Neural cell (in vitro differentiated cells): ENCODE results near the gene NGFR. TPM values are rescaled to one million over a fixed set of nuclear protein-coding genes. Genes with fewer than 3 reads are reported as not detected.

Source experiments
- H2AFZ ChIP-seq: fragments of 200-600, 300-800 bp; sonication (generic), shearing (Covaris generic); 2 replicates; pipeline ENCODE4 v1.6.0; 2014; ENCODE audit warnings: low read depth, mild to moderate bottlenecking, antibody characterized with exemption, low read length, moderate library complexity
- H3F3A ChIP-seq: fragments of 200-600 bp; shearing (Covaris generic); 2 replicates; pipeline ENCODE4 v1.6.1; 2016; ENCODE audit warnings: mild to moderate bottlenecking, moderate library complexity, mixed read lengths, antibody characterized with exemption, low read length; ENCODE audit not compliant: insufficient read depth, poor library complexity, severe bottlenecking
- H3K27ac ChIP-seq: fragments of 200-600, 300-800 bp; sonication (generic), shearing (Covaris generic); 2 replicates; pipeline ENCODE4 v1.5.1; 2014; ENCODE audit warnings: mild to moderate bottlenecking, low read length, moderate library complexity
- H3K27me3 ChIP-seq: fragments of 300-800, 200-600 bp; sonication (generic), shearing (Covaris generic); 2 replicates; pipeline ENCODE4 v1.6.0; 2014; ENCODE audit warnings: mild to moderate bottlenecking, low read depth, low read length, moderate library complexity; ENCODE audit not compliant: insufficient read depth
- H3K36me3 ChIP-seq: fragments of 300-800, 200-600 bp; sonication (generic), shearing (Covaris generic); 2 replicates; pipeline ENCODE4 v1.5.1; 2014; ENCODE audit warnings: mild to moderate bottlenecking, antibody characterized with exemption, low read length, moderate library complexity; ENCODE audit not compliant: insufficient read depth
- H3K4me2 ChIP-seq: fragments of 300-800, 200-600 bp; sonication (generic), shearing (Covaris generic); 2 replicates; pipeline ENCODE4 v1.6.0; 2014; ENCODE audit warnings: mild to moderate bottlenecking, low read length
- H3K4me3 ChIP-seq: fragments of 300-800, 200-600 bp; sonication (generic), shearing (Covaris generic); 2 replicates; pipeline ENCODE4 v1.5.1; 2014; ENCODE audit warnings: mild to moderate bottlenecking, low read length, moderate library complexity
- H3K79me2 ChIP-seq: fragments of 200-600 bp; shearing (Covaris generic); replicated peaks from 2 replicates; pipeline ENCODE4 v1.6.0; 2014; ENCODE audit warnings: mild to moderate bottlenecking, low read length, moderate library complexity; ENCODE audit not compliant: insufficient read depth
- H3K9ac ChIP-seq: fragments of 300-800, 200-600 bp; sonication (generic), shearing (Covaris generic); 2 replicates; pipeline ENCODE4 v1.6.1; 2016; ENCODE audit warnings: mild to moderate bottlenecking, low read length, mixed read lengths
- H3K9me2 ChIP-seq: fragments of 200-600 bp; shearing (Covaris generic); 2 replicates; pipeline ENCODE4 v1.6.1; 2016; ENCODE audit warnings: mild to moderate bottlenecking, low read length, mixed read lengths; ENCODE audit not compliant: insufficient read depth
- H3K9me3 ChIP-seq: fragments of 200-600, 300-800 bp; sonication (generic), shearing (Covaris generic); 2 replicates; pipeline ENCODE4 v1.6.1; 2016; ENCODE audit warnings: mild to moderate bottlenecking, mixed run types, low read length, moderate library complexity, mixed read lengths
- H4K20me1 ChIP-seq: fragments of 200-600 bp; shearing (Covaris generic); 2 replicates; pipeline ENCODE4 v1.6.1; 2016; ENCODE audit warnings: mild to moderate bottlenecking, mixed run types; ENCODE audit not compliant: insufficient read depth
- CTCF ChIP-seq: fragments of 450-650 bp; IDR thresholded peaks from 2 replicates; pipeline ENCODE4 v1.5.1; 2014; ENCODE audit warnings: antibody characterized with exemption, mild to moderate bottlenecking, moderate library complexity; ENCODE audit not compliant: poor library complexity, severe bottlenecking
- EP300 ChIP-seq: fragments of 450-650 bp; conservative IDR thresholded peaks from 2 replicates; pipeline ENCODE4 v1.6.1; 2014; ENCODE audit warnings: antibody characterized with exemption, mild to moderate bottlenecking, moderate library complexity; ENCODE audit not compliant: poor library complexity, severe bottlenecking
- EZH2 ChIP-seq: fragments of 200-600, 300-800 bp; shearing (Covaris generic), sonication (generic); IDR thresholded peaks from 2 replicates; pipeline ENCODE4 v1.6.1; 2014; ENCODE audit warnings: antibody characterized with exemption, low read length, borderline replicate concordance, mild to moderate bottlenecking; ENCODE audit not compliant: insufficient read depth, poor library complexity, severe bottlenecking
- MXI1 ChIP-seq: fragments of 450-650 bp; conservative IDR thresholded peaks from 2 replicates; pipeline ENCODE4 v1.6.1; 2014; ENCODE audit warnings: antibody characterized with exemption, mild to moderate bottlenecking; ENCODE audit not compliant: poor library complexity, severe bottlenecking
- POLR2AphosphoS5 ChIP-seq: IDR thresholded peaks from 2 replicates; pipeline ENCODE4 v1.6.1; 2012
- RAD21 ChIP-seq: fragments of 450-650 bp; conservative IDR thresholded peaks from 2 replicates; pipeline ENCODE4 v1.6.1; 2014; ENCODE audit warnings: antibody characterized with exemption, mild to moderate bottlenecking, moderate library complexity
- REST ChIP-seq: IDR thresholded peaks from 2 replicates; pipeline ENCODE4 v1.6.1; 2012; ENCODE audit warnings: borderline replicate concordance
- SMC3 ChIP-seq: fragments of 450-650 bp; conservative IDR thresholded peaks from 2 replicates; pipeline ENCODE4 v1.6.1; 2014; ENCODE audit warnings: antibody characterized with exemption, mild to moderate bottlenecking, moderate library complexity; ENCODE audit not compliant: poor library complexity
- TAF1 ChIP-seq: IDR thresholded peaks from 2 replicates; pipeline ENCODE4 v1.6.1; 2012; ENCODE audit warnings: low read depth
- polyA plus RNA-seq: library from polyadenylated mRNA; depleted of rRNA; stranded (reverse); fragments of >200 nt; gene quantifications from 2 replicates; pipeline ENCODE4 v1.2.3, GENCODE V29; 2014

The NGFR gene
- polyA plus RNA-seq, 1 donor from 2014 or later = 3.6 TPM

DNA sequence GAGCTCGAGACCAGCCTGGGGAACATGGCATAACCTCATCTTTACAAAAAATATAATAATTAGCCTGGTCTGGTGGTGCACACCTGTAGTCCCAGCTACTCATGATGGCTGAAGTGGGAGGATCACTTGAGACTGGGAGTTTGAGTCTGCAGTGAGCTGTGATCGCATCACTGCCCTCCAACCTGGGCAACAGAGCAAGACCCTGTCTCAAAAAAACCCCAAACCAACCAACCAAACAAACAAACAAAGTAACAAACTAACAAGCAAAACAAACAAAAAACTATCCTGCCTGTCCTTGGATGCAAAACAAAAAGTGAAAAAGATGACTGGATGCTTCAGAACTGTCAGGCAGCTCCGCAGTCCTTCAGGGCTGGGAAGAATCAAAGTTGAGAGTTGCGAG, 5.7 kb upstream of the NGFR start:
- H3K4me3 ChIP-seq = no peak overlapping the region
- no peak overlapping the region for H3K27ac ChIP-seq
- no peaks in the 10 kb centered on the region for H4K20me1 ChIP-seq
- no peaks in the 10 kb centered on the region for H3K79me2 ChIP-seq
- no peak overlapping the region for H3K4me2 ChIP-seq
- peaks cover 4% of the 10 kb centered on the region for H3K27me3 ChIP-seq
- H3F3A ChIP-seq = no peaks in the 10 kb centered on the region
- H2AFZ ChIP-seq = no peak overlapping the region
- no peaks in the 10 kb centered on the region for H3K9me3 ChIP-seq
- no peak overlapping the region for H3K9ac ChIP-seq
- no peak for TF ChIP-seq EP300
- no peak for TF ChIP-seq SMC3
- no peak for TF ChIP-seq REST
- TF ChIP-seq TAF1 = no peak
- TF ChIP-seq POLR2AphosphoS5 = no peak
- no peak for TF ChIP-seq RAD21
- no peak for TF ChIP-seq EZH2
- TF ChIP-seq CTCF = no peak
- no peak for TF ChIP-seq MXI1
- H3K9me2 ChIP-seq = no peaks in the 10 kb centered on the region
- no peaks in the 10 kb centered on the region for H3K36me3 ChIP-seq

DNA sequence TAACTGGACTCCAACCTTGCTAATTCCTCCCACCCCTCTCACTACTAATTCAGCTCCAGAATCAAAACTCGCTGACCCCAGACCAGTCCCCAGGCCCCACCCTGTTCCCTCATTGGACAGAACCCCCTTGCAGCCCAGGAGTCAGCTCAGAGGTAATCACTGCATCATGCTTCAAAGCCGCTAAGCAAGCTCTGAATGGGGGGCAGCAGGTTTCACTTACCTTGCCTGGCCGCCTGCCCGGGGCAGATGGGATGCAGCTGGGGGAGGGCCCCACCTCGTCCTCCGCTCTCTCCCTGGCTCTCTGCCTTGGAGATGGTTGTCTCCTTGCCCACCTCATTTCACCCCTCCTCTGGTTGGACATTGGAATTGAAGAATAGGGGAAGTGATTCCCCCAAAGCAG, 4.8 kb upstream of the NGFR start:
- no peaks in the 10 kb centered on the region for H3F3A ChIP-seq
- H3K9me3 ChIP-seq = no peaks in the 10 kb centered on the region
- H3K36me3 ChIP-seq = no peaks in the 10 kb centered on the region
- H3K4me2 ChIP-seq = no peak overlapping the region
- TF ChIP-seq CTCF (no peak), POLR2AphosphoS5 (no peak), EZH2 (no peak), TAF1 (no peak), RAD21 (no peak), MXI1 (no peak), EP300 (no peak), REST (no peak), SMC3 (no peak)
- H3K79me2 ChIP-seq = no peaks in the 10 kb centered on the region
- H3K9me2 ChIP-seq = no peaks in the 10 kb centered on the region
- no peak overlapping the region for H3K27ac ChIP-seq
- H3K27me3 ChIP-seq = peaks cover 12% of the 10 kb centered on the region
- no peaks in the 10 kb centered on the region for H4K20me1 ChIP-seq
- H3K9ac ChIP-seq = no peak overlapping the region
- H2AFZ ChIP-seq = no peak overlapping the region
- H3K4me3 ChIP-seq = no peak overlapping the region
